MM.1S (cell line): Measurements from ENCODE around the gene CDON.

ENCODE experiments used
- DNase-seq: peaks from one replicate; pipeline ENCODE4 v3.0.0-alpha.2; 2015
- H2AFZ ChIP-seq: fragments of 300-600 bp; sonication (generic); 2 replicates; pipeline ENCODE4 v1.6.0; 2016; ENCODE audit warnings: antibody characterized with exemption, low read length
- H3F3A ChIP-seq: fragments of 300-600 bp; sonication (generic); 2 replicates; pipeline ENCODE4 v1.6.1; 2016; ENCODE audit warnings: mild to moderate bottlenecking, antibody characterized with exemption, low read length, moderate library complexity, mixed read lengths; ENCODE audit not compliant: insufficient read depth
- H3K27ac ChIP-seq: fragments of 300-600 bp; sonication (generic); 2 replicates; pipeline ENCODE4 v1.5.1; 2016; ENCODE audit warnings: mild to moderate bottlenecking, low read length
- H3K27me3 ChIP-seq: fragments of 300-600 bp; sonication (generic); replicated peaks from 2 replicates; pipeline ENCODE4 v1.6.0; 2016; ENCODE audit warnings: low read length; ENCODE audit not compliant: insufficient read depth
- H3K36me3 ChIP-seq: fragments of 300-600 bp; sonication (generic); replicated peaks from 2 replicates; pipeline ENCODE4 v1.6.1; 2016; ENCODE audit warnings: mild to moderate bottlenecking, low read length, mixed read lengths; ENCODE audit not compliant: insufficient read depth
- H3K4me1 ChIP-seq: fragments of 300-600 bp; sonication (generic); 2 replicates; pipeline ENCODE4 v1.6.1; 2016; ENCODE audit warnings: low read length, mixed read lengths
- H3K4me2 ChIP-seq: fragments of 300-600 bp; sonication (generic); 2 replicates; pipeline ENCODE4 v1.6.0; 2016; ENCODE audit warnings: low read depth, low read length
- H3K4me3 ChIP-seq: fragments of 300-600 bp; sonication (generic); 2 replicates; pipeline ENCODE4 v1.5.1; 2016; ENCODE audit warnings: low read length, mixed read lengths
- H3K79me2 ChIP-seq: fragments of 300-600 bp; sonication (generic); 2 replicates; pipeline ENCODE4 v1.6.1; 2016; ENCODE audit warnings: mixed run types, low read length, mixed read lengths
- H3K9ac ChIP-seq: fragments of 300-600 bp; sonication (generic); 2 replicates; pipeline ENCODE4 v1.6.1; 2016; ENCODE audit warnings: low read length, mixed read lengths
- H3K9me2 ChIP-seq: fragments of 300-600 bp; sonication (generic); replicated peaks from 2 replicates; pipeline ENCODE4 v1.6.1; 2016; ENCODE audit warnings: mild to moderate bottlenecking, low read length, mixed read lengths; ENCODE audit not compliant: insufficient read depth
- H3K9me3 ChIP-seq: fragments of 300-600 bp; sonication (generic); replicated peaks from 2 replicates; pipeline ENCODE4 v1.6.1; 2016; ENCODE audit warnings: mild to moderate bottlenecking, low read length, mixed read lengths; ENCODE audit not compliant: insufficient read depth
- H4K20me1 ChIP-seq: fragments of 300-600 bp; sonication (generic); 2 replicates; pipeline ENCODE4 v1.6.1; 2016; ENCODE audit warnings: mild to moderate bottlenecking, low read length, moderate library complexity, mixed read lengths; ENCODE audit not compliant: insufficient read depth
- EZH2 ChIP-seq: fragments of 300-600 bp; sonication (generic); optimal IDR thresholded peaks from 2 replicates; pipeline ENCODE3; 2017; ENCODE audit warnings: low read depth, mild to moderate bottlenecking, antibody characterized with exemption, low read length, mixed read lengths
- EZH2phosphoT487 ChIP-seq: fragments of 300-600 bp; sonication (generic); IDR thresholded peaks from 2 replicates; pipeline ENCODE4 v1.6.1; 2018; ENCODE audit warnings: antibody characterized with exemption, low read length
- TF ChIP-seq, protein P1 (sequence below): fragments of 300-600 bp; sonication (generic); IDR thresholded peaks from 2 replicates; pipeline ENCODE4 v1.5.1; 2016; ENCODE audit warnings: antibody characterized with exemption, low read length, mixed read lengths

CDON gene

GRCh38 chr11:125941619-125942611, 120.8 kb downstream of the CDON start:
- no peaks in the 10 kb centered on the region for H3K36me3 ChIP-seq
- peak; percentile 59 for DNase-seq
- H4K20me1 ChIP-seq: no peaks in the 10 kb centered on the region
- H3K4me2 ChIP-seq: peak overlapping the region; percentile 19
- no peaks in the 10 kb centered on the region for H3K9me3 ChIP-seq
- TF ChIP-seq EZH2phosphoT487 (no peak), EZH2 (no peak)
- TF ChIP-seq, protein P1, sequence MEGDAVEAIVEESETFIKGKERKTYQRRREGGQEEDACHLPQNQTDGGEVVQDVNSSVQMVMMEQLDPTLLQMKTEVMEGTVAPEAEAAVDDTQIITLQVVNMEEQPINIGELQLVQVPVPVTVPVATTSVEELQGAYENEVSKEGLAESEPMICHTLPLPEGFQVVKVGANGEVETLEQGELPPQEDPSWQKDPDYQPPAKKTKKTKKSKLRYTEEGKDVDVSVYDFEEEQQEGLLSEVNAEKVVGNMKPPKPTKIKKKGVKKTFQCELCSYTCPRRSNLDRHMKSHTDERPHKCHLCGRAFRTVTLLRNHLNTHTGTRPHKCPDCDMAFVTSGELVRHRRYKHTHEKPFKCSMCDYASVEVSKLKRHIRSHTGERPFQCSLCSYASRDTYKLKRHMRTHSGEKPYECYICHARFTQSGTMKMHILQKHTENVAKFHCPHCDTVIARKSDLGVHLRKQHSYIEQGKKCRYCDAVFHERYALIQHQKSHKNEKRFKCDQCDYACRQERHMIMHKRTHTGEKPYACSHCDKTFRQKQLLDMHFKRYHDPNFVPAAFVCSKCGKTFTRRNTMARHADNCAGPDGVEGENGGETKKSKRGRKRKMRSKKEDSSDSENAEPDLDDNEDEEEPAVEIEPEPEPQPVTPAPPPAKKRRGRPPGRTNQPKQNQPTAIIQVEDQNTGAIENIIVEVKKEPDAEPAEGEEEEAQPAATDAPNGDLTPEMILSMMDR: peak; percentile 90
- H3K79me2 ChIP-seq: no peaks in the 10 kb centered on the region
- H3K27ac ChIP-seq: no peak overlapping the region
- no peaks in the 10 kb centered on the region for H3F3A ChIP-seq
- H2AFZ ChIP-seq: peak overlapping the region; percentile 60
- peaks cover 5% of the 10 kb centered on the region for H3K4me1 ChIP-seq
- no peaks in the 10 kb centered on the region for H3K9me2 ChIP-seq
- no peaks in the 10 kb centered on the region for H3K27me3 ChIP-seq
- peak overlapping the region; percentile 12; the same call in 1 of the 2 replicates for H3K9ac ChIP-seq
- no peak overlapping the region for H3K4me3 ChIP-seq

DNA sequence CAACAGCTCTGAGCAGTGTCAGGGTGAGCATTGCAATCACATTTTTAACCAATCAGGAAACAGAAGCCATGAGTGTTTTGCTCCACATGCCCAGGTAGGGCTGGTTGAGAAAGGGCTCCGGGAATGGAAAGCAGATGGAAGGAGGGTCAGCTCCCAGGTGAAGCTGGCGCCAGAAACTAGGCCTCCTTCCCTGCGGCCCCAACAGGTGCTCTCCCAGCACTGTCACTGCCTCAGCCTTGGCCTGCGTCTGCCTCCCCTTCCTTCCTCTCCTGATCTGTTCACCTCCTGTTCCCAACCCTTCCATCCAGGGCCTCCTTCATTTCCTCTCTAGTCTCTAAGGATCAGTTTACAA, 121.4 kb downstream of the CDON start:
- no peak for DNase-seq
- no peaks in the 10 kb centered on the region for H3K9me2 ChIP-seq
- H3K27ac ChIP-seq: no peak overlapping the region
- no peak overlapping the region for H3K4me2 ChIP-seq
- H3K36me3 ChIP-seq: no peaks in the 10 kb centered on the region
- H3K9ac ChIP-seq: no peak overlapping the region
- no peaks in the 10 kb centered on the region for H3K27me3 ChIP-seq
- no peak overlapping the region for H3K4me3 ChIP-seq
- TF ChIP-seq, protein P1: no peak
- no peak for TF ChIP-seq EZH2phosphoT487
- TF ChIP-seq EZH2: no peak
- H3K4me1 ChIP-seq: peaks cover 5% of the 10 kb centered on the region
- no peaks in the 10 kb centered on the region for H4K20me1 ChIP-seq
- no peaks in the 10 kb centered on the region for H3F3A ChIP-seq
- H3K9me3 ChIP-seq: no peaks in the 10 kb centered on the region
- peak overlapping the region; percentile 60; the same call in 1 of the 2 replicates for H2AFZ ChIP-seq
- no peaks in the 10 kb centered on the region for H3K79me2 ChIP-seq

- no peak overlapping the region for H3K27ac ChIP-seq
- no peaks in the 10 kb centered on the region for H3K36me3 ChIP-seq
- TF ChIP-seq EZH2phosphoT487: no peak
- TF ChIP-seq EZH2: no peak
- TF ChIP-seq, protein P1: no peak
- no peaks in the 10 kb centered on the region for H3K79me2 ChIP-seq
- peaks cover 5% of the 10 kb centered on the region for H3K4me1 ChIP-seq
- H3F3A ChIP-seq: no peaks in the 10 kb centered on the region
- H2AFZ ChIP-seq: no peak overlapping the region
- no peak overlapping the region for H3K4me3 ChIP-seq
- H3K9me3 ChIP-seq: no peaks in the 10 kb centered on the region
- no peaks in the 10 kb centered on the region for H3K9me2 ChIP-seq
- no peaks in the 10 kb centered on the region for H3K27me3 ChIP-seq
- no peaks in the 10 kb centered on the region for H4K20me1 ChIP-seq
- no peak for DNase-seq
- no peak overlapping the region for H3K9ac ChIP-seq
- H3K4me2 ChIP-seq: no peak overlapping the region
Observed at GRCh38 chr11:125940145-125940544, 122.5 kb downstream of the CDON start.
